ENCODE measurements around the gene IL17RE. TPM values are rescaled to one million over a fixed set of nuclear protein-coding genes. Genes with fewer than 3 reads are reported as not detected.

IL17RE gene
- total and polyA plus RNA-seq, 9 of the 15 experiments (the other 6 are each of a cell fraction or from before 2014, with no cell fraction given) = 0.32 to 1.9 (median 0.51) TPM; not detected in 4

GRCh38 chr3:9903238-9903624 lies 583 bp downstream of the IL17RE start:
- intact Hi-C loops (cut with micrococcal nuclease) = no loop called here
- DNase-seq (ENCODE audit: extremely low read depth in 1 of 4, low spot score in 3 of 4) (no peak), ATAC-seq (no peak; the same call in 2 of the 3 replicates), FAIRE-seq (peak; percentile 57)
- Histone ChIP-seq H3K9me3 (replicated peaks; ENCODE audit: control insufficient read depth, insufficient read depth, low read depth, low read length) (no peaks in the 10 kb centered on the region), H3K27me3 (ENCODE audit: control insufficient read depth in 2 of 2, insufficient read depth in 2 of 2, low read length in 2 of 2) (no peaks in the 10 kb centered on the region), H4K20me1 (replicated peaks; ENCODE audit: control insufficient read depth, insufficient read depth, low read length) (no peaks in the 10 kb centered on the region), H2AFZ (ENCODE audit: low read depth, low read length) (peak overlapping the region; percentile 97), H3K9me1 (ENCODE audit: control insufficient read depth, insufficient read depth, low read length) (no peaks in the 10 kb centered on the region), H3K4me1 (replicated peaks in 1 of 2; ENCODE audit: control insufficient read depth in 2 of 2, insufficient read depth in 2 of 2, low read length in 2 of 2) (peaks cover 30 to 33% of the 10 kb centered on the region in 2 experiments), H3K4me3 (no peak overlapping the region), H3K36me3 (ENCODE audit: control insufficient read depth, insufficient read depth, low read length) (no peaks in the 10 kb centered on the region), H3K9ac (ENCODE audit: insufficient read depth in 1 of 2, low read depth in 2 of 2, low read length in 2 of 2) (peak overlapping the region; percentile 45 to 86; a peak in 2 of 4 replicates), H3K27ac (ENCODE audit: extremely low read depth, low read depth, low read length) (peak overlapping the region; percentile 39; the same call in 1 of the 3 replicates), H3K79me2 (ENCODE audit: control insufficient read depth, insufficient read depth, low read length) (no peaks in the 10 kb centered on the region), H3K4me2 (ENCODE audit: insufficient read depth, low read length) (peak overlapping the region; percentile 67)
- BruUV-seq (replicated peaks) = no TSS peak
- ChIA-PET POLR2A (interaction anchor here (0.7 to 5.8 kb wide), 6 partner anchors 9 to 50 kb away, joined by 3 to 33 read pairs (median 18); partner anchors contain the start of genes CRELD1 and JAGN1), CTCF (ENCODE audit: low intra/inter-chr PET ratio) (no interaction called here)
- TF ChIP-seq HMGXB4 (CRISPR knock-in tag; IDR thresholded peaks at IDR 0.05) (no peak), EGR1 (conservative IDR thresholded peaks at IDR 0.05) (peak; percentile 70), ZFPM2 (CRISPR knock-in tag; IDR thresholded peaks at IDR 0.05) (no peak), ZNF395 (CRISPR knock-in tag; IDR thresholded peaks at IDR 0.05) (no peak), TEAD4 (IDR thresholded peaks at IDR 0.05; ENCODE audit: low read length) (no peak), TEAD4 (CRISPR knock-in tag; IDR thresholded peaks at IDR 0.05; ENCODE audit: borderline replicate concordance) (no peak), ZNF134 (CRISPR knock-in tag; conservative IDR thresholded peaks at IDR 0.05) (no peak), MCM5 (IDR thresholded peaks at IDR 0.05; ENCODE audit: low read depth) (no peak), PCBP2 (IDR thresholded peaks at IDR 0.05; ENCODE audit: low read depth, low read length, poor library complexity, severe bottlenecking) (no peak), JUND (IDR thresholded peaks at IDR 0.05; ENCODE audit: borderline replicate concordance, low read depth, low read length) (peak; percentile 4; the same call in 1 of the 2 replicates), JUND (tag; IDR thresholded peaks at IDR 0.05; ENCODE audit: borderline replicate concordance, low read depth, low read length) (no peak), MAX (CRISPR knock-in tag; IDR thresholded peaks at IDR 0.05) (peak; percentile 6; the same call in 1 of the 2 replicates), NCOR1 (IDR thresholded peaks at IDR 0.05) (no peak)
- in situ Hi-C loops (cut with MboI) = no loop called here
- WGBS (ENCODE audit: insufficient coverage, low coverage, missing lambda C conversion rate) = 24% methylated on average over 4 of the region's 4 CpGs

Data from K562 (cell line).